Limb (tissue), 2 donors: Measurements from ENCODE around the gene SEMA3A.
"Not testable (repeated sequence)": the region's sequence is repeated elsewhere in the genome, so short reads cannot be mapped to it uniquely, and the experiment has no call there.

Experiments
- DNase-seq, 2 donors: peaks; one replicate each; pipeline ENCODE4 v3.0.0-alpha.2; 2016; ENCODE audit errors: extremely low spot score in 2 of 2

The SEMA3A gene

DNA sequence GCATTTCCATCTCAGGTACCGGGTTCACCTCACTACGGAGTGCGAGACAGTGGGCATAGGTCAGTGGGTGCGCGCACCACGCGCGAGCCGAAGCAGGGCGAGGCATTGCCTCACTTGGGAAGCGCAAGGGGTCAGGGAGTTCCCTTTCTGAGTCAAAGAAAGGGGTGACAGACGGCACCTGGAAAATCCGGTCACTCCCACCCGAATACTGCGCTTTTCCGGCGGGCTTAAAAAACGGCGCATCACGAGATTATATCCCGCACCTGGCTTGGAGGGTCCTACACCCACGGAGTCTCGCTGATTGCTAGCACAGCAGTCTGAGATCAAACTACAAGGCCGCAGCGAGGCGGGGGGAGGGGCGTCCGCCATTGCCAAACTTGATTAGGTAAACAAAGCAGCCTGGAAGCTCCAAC lies 132.1 kb downstream of the SEMA3A start:
- not testable (repeated sequence) for DNase-seq

DNA sequence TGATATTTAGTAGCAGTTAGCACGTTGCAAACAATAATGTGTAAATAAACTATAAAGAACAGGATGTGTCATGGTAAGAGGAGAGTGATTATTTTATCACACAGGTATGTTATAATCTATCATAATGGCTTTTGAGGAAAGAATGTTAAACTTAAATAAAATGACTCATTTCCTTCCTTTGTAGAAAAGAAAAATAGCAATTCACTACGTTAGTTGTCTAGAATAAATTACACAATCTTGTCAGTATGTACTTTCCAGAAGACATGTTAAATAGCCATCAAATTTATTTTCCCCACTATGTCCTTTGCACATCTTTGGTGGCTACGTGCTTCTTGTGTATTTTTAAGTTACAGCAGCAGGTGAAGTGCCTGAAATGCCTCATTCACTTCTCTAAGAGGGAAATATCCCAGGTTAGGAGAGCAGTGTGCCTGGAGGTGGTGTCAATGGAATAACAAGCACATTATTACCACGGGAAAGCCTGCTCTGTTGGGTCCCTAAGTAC lies 133.8 kb downstream of the SEMA3A start:
- DNase-seq = no peak

DNA sequence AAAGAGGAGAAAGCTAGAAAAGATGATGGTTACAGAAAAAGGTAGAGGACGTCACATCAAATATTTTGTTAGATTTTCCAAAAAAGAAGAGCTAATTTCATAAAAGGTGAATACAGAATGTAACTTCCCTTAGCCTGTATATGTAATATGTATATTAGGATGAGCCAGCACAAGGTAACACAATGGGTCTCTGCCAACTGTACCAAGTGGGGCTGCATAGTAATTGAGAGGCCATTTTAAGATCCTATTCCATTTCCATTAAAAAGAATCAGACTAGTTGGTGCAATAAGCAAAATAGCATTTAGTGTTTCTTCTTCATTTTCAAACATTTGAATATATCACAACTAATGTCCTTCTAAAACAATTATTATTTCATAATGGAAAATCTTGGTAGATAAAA lies 134.6 kb downstream of the SEMA3A start:
- no peak for DNase-seq

DNA sequence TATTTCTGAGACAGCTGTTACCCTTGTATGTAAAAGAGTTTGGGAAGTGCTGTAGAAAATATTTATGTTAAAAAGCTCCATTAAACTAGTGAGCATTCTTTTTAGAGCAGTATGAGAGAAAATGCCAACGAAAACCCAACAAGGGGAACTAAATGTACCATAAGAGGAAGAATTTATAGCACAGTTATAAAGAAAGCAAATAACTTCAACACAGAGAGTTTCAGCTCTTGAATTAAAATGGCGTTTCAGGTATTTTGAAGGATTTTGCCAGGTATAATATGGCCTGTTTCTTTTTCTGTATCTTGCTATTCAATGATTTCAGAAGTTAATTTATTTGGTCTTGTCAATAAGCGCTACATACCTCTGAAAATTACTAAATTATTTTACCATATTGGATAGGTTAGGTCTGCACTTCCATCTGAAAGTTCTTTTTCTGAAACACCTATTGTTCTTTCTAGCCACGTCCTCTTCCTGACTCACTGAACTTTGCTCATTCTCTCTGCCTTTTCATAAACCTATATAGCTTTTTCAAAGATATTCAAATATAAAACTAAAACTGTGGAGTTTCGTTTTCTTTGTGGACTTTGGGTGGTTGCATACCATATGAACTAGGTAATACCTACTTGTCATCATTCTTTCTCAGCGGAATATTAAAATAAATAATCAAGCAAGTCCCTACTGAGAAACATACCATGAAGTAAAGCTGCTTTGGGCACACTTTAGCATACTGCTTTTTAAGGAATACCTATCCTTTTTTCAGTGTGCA lies 136.1 kb downstream of the SEMA3A start:
- no peak for DNase-seq

DNA sequence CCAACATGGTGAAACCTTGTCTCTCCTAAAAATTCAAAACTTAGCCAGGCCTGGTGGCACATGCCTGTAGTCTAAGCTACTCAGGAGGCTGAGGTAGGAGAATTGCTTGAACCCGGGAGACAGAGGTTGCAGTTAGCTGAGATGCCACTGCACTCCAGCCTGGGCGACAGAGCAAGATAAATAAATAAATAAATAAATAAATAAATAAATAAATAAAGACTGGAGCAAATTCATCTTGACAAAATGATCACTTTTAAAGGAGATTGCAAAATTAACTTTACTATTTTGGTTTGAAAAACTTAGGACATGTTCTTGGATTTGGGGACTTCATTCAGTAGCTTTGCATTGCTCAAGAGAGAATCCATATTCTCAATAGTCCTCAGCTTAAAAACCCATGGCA lies 137.0 kb downstream of the SEMA3A start:
- no peak for DNase-seq

DNA sequence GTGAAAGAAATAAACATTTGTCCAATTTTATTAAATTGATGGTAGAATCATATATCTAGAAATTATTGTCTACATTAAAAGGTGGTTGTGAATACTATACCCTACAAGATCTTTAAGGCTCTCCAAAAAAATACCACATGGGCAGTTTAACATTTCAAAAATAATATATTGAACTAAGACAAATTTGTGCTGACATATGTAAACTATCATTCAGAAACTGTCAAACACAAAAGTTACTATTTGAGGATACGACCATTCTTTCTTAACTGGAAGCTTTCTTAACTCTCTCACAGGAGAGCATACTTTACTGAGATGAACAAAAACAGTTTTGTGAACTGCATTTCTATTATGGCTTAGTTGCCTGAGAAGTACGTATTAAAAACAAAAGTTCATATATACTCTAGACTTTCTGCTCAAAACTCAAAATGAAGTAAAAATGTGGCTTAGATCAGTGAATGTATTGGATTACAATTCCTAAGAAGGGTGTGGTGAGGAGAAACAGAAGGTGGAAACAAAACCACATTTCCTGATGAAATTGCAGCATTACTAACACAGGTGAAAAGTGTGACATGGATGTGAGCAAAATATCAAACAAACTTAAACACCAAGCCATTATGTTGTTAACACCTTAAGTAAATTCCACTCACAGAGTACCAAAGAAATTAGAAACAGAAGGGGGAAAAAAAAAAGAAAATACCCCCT lies 138.5 kb downstream of the SEMA3A start:
- DNase-seq = no peak

DNA sequence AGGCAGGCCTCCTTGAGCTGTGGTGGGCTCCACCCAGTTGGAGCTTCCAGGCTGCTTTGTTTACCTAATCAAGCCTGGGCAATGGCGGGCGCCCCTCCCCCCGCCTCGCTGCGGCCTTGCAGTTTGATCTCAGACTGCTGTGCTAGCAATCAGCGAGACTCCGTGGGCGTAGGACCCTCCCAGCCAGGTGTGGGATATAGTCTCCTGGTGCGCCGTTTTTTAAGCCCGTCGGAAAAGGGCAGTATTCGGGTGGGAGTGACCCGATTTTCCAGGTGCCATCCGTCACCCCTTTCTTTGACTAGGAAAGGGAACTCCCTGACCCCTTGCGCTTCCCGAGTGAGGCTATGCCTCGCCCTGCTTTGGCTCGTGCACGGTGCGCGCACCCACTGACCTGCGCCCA lies 139.4 kb downstream of the SEMA3A start:
- not testable (repeated sequence) for DNase-seq

DNA sequence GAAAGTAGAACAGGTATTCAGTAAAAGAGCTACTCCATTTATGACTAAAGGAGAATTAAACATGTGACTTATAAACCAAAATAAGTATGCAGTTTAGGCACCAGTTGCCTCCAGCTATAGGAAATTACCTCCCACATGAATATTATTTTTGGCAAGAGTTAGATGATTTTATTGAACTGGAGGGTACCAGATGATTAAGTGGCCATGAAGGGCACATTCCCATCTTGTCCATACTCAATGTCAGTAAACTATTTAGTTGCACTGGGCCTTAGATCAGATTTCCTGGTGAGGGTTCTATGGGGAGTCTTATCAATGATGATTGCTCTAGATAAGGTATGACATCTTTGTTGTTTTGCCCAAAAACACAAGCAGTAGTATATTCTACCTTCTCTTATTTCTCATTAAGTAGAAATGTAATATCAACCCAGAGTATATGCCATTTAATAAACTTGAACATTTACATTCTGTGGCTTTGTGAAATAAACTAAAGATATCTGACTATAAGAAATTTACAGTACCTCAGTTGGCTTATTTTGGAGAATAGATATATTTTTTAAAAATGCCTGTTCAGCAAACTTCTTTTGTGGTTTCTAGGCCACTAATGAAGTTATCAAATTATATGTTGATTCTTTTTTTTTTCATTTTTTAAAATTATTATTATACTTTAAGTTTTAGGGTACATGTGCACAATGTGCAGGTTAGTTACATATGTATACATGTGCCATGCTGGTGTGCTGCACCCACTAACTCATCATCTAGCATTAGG lies 145.3 kb downstream of the SEMA3A start:
- DNase-seq = no peak

DNA sequence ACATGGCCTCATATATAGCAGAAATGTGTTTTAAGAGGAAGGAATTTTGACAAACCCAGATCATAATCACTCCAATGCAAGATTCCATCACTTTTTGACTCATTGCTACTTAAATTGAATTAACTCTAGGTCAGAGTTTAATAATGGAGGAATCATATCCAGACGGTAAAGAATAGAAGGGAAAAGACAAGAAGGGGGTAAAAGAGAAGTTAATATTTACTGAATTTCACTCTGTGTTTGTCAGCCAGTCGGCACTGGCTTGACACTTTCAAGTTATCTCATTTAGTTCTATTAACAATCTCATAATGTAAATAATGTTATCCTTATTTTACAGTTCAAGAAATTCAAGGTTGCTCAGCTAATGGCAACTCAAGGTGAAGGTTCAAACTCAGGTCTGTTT lies 147.5 kb downstream of the SEMA3A start:
- DNase-seq = no peak

DNA sequence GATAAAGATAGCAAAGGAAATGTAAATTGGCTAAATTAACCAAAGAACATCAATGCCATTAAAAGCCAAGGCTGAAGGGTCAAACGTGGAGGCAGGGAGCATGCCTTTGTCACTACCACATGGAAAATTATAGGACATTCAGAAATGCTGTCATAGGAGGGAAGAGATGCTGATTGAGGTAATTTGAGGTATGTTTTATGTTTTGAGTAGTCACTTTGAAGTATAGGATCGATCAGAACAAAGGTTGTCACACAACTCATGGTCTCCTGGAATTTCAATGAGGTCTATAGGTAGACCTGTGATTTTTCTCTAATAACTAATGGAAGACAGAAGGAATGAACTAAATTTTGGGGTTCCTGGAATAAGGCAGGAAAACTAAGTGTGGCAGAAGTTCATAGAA lies 149.8 kb downstream of the SEMA3A start:
- no peak for DNase-seq

DNA sequence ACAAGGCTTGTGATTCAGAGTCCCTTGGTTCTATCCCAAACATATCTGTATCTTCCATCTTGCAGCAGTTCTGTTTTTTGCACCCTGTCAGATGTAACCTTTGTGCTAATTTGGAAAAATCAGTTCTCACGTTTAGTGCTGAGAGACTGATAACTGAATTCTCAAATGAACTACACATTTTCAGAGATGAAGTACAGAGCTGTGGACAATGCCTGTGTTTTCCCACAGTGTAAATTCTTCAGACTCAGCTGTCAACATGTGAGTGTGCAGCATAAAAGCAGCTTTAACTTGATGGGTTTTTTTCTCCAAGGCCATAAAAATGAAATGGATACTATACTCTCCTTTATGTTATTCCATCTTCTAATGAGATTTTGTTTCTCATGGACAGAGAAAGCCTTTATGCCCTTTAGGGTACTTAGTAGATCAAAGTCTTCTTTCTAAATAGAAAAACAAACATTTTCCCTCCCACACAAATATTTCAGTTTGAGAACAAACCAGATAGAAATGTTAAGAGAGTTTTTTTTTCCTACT lies 150.9 kb downstream of the SEMA3A start:
- DNase-seq = no peak

DNA sequence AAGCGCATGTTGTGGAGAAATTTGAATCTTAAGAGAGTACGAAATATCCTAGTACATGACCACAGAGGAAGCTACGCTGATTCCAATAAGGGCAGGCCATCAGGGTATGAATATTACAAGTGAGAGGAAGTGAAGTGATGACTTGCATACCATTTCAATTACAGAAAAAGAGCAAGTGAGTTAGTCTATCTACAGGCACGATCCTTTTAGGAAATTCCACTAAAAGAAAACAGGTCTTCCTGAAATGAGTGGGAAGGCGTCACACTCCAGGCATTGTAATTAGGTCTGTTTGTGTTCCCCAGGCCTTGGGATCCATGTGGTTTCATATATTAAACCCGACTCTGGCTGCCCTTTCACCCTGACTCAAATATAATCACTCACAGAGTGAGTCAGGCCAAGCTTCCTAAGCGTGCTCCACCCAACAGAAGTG lies 152.5 kb downstream of the SEMA3A start:
- no peak for DNase-seq

DNA sequence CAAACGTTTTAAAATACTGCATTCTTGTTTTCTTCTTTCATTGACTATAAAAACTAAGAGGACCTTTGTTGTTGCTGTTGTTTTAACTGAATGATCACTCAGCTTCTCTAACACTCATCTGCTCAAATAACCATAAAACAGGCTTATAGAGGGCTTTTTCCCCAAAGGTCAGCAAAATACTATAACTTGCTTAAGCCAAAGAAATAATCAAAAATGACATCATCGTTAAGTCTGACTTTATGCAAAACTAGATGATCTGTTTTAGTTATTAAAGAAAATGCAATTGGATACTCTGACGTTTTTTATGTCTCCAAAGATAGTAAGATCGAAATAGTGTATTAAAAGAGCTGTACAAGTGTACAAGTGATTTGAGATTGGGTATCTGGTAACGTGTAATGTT lies 152.9 kb downstream of the SEMA3A start:
- DNase-seq = no peak

DNA sequence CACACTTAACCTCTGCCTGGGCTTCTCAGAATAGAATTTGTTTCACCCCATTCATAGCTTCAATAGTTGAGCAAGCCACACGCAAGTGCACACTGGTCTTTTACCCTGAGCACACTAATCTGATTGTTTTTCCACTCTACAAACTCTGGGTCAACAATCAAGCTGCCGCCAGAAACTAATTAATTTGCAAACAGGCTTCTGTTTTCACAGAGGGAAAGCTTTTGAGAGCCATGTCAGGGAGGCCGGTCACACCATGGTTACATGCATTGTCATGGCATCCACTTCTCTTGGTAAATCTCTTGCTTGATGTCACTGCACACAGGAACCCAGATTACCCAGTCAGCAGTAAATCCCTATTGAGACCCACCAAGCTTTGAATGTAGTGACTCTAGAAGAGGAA lies 154.2 kb downstream of the SEMA3A start:
- peak in 1 of 2 donors; percentile 32 for DNase-seq

DNA sequence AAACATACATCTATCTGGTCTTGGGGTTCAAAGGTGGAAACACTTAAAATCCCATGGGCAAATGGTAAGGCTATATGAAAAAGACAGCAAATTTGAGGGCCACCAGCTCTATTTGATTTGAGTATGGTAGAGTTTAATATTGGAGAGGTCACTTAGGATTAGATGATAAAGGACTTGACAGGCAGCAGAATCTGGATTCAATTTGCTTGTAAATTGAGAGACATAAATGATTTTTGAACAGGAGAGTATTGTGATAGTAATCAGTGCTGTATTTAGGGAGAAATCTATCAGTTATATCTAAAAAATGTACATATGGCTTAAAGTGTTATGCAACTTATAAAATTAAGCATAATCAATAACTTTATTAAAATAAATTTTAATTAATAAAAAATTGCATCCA lies 155.2 kb downstream of the SEMA3A start:
- no peak for DNase-seq

DNA sequence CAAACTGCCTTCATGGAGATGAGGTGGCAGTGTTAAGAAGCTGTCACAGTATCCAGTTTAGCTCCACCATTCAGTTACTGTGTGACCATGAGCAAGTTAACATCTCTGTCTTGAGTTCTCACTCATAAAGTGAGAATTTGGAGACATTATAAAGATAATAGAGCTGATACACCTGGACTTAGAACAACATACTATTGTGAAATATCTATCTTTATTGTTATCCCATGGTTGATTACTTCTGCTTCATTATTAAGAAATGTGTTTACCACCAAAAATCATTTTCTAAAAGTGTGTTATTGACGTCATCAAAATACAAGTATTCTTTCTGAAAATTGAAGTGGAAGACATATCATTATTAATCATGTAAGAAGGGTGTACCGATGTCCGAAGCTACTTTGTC lies 166.9 kb downstream of the SEMA3A start:
- no peak for DNase-seq

DNA sequence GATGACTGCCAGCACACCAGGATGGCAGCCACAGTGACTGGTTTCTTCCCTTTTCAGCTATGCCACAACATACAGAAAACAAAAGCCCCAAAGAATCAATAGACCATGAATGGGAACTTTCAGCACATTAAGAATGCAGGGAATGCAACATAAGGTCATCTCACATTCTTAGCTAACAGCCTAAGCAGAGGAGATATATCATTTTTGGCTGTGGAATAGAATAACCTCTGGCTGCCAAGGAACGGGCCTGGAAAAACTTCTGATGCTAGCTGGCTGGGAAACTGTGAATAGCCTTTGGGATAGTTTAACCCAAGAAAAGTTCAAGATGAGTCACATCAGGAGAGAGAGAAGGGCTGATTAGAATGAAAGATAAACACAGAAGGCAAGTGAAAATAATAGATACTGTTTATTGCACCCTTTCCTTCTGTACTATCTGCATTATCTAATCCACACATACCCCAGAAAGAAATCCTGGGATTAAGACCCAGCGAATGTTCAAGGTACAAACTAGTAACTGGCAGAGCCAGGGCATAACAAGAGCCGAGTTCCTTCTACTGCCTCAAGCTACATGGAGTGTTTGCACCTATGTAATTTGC lies 169.2 kb downstream of the SEMA3A start:
- peak; percentile 42 to 72 for DNase-seq

DNA sequence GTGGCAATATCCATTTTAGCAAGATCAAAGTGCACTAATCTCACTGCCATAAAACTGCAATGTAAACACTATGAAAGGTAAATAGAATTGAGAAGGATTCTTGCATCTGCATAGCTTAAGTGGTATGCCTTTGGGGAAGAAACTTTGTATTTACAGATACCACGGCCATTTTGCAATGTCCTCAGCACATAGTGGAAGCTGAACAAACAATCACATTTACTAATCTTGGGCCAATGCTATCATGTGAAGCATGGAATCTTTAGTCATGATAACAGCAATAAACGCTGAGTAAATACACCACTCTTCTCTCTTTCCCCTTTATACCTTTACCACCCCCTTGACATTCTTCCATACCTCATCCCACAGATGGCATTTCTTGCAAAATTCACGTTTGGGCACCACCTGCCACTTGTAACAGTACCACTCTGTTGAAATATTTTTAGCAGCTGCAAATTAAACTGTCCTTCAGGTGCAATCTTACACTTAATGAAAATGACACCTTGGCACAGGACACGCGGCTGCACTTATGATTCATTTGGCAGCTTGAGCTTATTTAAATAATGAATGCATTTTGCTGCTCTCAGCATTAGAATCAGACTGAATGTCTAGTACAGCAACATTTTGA lies 171.8 kb downstream of the SEMA3A start:
- no peak for DNase-seq

DNA sequence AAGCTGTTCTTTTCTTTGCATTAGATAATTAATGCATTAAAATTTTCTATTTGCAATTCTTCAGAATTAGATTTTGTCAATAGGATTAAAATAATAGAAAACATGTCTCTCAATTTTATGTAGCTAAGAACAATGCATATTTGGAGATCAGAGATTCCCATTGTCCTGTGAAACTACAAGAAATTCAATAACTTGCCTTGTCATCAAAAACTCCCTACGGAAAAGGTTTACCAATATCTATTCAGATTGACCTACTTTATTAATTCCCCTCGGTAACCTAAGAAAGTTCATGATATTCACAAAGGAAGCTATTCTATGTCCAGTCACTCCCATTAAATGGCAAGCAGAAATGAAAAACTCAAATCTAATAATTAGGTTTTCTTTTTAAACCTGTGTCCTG lies 172.6 kb downstream of the SEMA3A start:
- DNase-seq = no peak

DNA sequence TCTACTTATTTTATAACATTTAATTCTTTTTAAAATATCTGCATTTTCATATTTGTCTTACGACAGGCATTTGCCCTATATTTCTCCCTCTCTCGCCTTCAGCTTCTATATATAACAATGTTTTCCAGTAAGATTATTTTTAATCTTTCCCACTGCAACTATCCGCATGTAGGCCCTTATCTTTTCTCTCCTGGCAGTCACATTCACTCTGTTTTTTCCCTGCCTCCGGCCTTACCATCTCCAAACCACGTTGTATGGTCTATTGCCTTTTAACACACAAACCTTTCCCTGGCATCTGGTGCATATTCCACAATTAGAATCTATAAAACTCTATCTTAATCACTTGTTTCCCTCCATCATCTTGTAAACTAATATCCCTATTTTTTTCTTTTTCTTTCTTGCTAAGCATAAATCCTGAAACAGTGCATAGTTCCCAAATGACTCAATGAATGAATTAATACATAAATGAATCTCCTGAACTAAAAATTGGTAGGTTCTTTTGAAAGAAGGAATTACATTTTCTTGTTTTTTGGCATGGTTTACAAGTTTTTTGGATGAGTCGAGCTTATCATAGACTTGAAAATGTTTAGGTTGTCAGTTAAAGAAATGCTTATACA lies 173.2 kb downstream of the SEMA3A start:
- DNase-seq = no peak

DNA sequence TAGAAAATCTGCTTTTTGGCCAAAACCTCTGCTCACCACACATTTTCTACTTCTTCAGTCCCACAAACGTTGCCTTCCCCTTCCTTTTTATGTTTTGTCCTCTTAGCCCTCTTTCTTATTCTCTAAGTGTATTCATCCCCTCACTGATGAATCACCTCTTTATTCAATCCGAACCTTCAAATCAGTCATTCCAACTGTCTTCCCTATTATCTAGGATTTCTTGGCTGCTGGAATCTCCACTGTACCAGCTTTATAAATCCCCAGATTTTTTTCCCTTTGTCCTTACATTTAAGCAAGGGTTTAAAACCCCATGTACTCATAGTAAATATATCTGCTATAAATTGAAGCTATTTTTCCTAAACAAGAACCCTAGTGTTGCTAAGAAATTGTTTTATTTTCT lies 176.9 kb downstream of the SEMA3A start:
- DNase-seq = no peak
